Natural killer cell (primary cell): Measurements from ENCODE around the gene CHCHD10. TPM values are rescaled to one million over a fixed set of nuclear protein-coding genes. Genes with fewer than 3 reads are reported as not detected.

Source experiments
- ATAC-seq, 3 donors: fragments of 150-1000 bp in 2 of 3; fragments of 200-7000 bp in 1 of 3; cut with Tn5 transposase; 1 replicate in 1 of 3; 2 replicates in 2 of 3; pipeline ENCODE4 v1.10.0; 2021; ENCODE audit warnings: mild to moderate bottlenecking in 2 of 3, moderate library complexity in 2 of 3
- DNase-seq, 2 donors: peaks; one replicate each; pipeline versions ENCODE4 v3.0.0 to v3.0.0-alpha.2; 2013 to 2021; ENCODE audit warnings: mixed read lengths in 1 of 2
- H3K27ac ChIP-seq: one replicate; pipeline ENCODE4 v1.5.1; 2013; ENCODE audit warnings: mild to moderate bottlenecking, low read length
- H3K27me3 ChIP-seq: one replicate; pipeline ENCODE4 v1.6.1; 2013; ENCODE audit warnings: low read length; ENCODE audit not compliant: control insufficient read depth, insufficient read depth
- H3K36me3 ChIP-seq: one replicate; pipeline ENCODE4 v1.6.1; 2013; ENCODE audit warnings: low read length; ENCODE audit not compliant: control insufficient read depth, insufficient read depth
- H3K4me1 ChIP-seq: one replicate; pipeline ENCODE4 v1.6.1; 2013; ENCODE audit warnings: low read length; ENCODE audit not compliant: control insufficient read depth, insufficient read depth
- H3K4me3 ChIP-seq: one replicate; pipeline ENCODE4 v1.5.1; 2013; ENCODE audit warnings: low read length
- H3K9me3 ChIP-seq: one replicate; pipeline ENCODE4 v1.6.1; 2013; ENCODE audit warnings: low read length; ENCODE audit not compliant: control insufficient read depth, insufficient read depth
- H3K27ac Mint-ChIP-seq, 2 donors: one replicate each; pipeline ENCODE4 v1.8.0; 2022; ENCODE audit warnings: mild to moderate bottlenecking in 2 of 2, mixed read lengths in 2 of 2, moderate library complexity in 1 of 2
- H3K27me3 Mint-ChIP-seq, 2 donors: one replicate each; pipeline ENCODE4 v1.8.0; 2022; ENCODE audit warnings: low read depth in 2 of 2, mixed read lengths in 2 of 2
- H3K36me3 Mint-ChIP-seq: one replicate; pipeline ENCODE4 v1.8.0; 2022; ENCODE audit warnings: mixed read lengths
- H3K4me1 Mint-ChIP-seq, 2 donors: one replicate each; pipeline ENCODE4 v1.8.0; 2022; ENCODE audit warnings: mixed read lengths in 2 of 2
- H3K4me3 Mint-ChIP-seq: one replicate; pipeline ENCODE4 v1.8.0; 2022; ENCODE audit warnings: mild to moderate bottlenecking, moderate library complexity, mixed read lengths
- H3K9me3 Mint-ChIP-seq, 2 donors: one replicate each; pipeline ENCODE4 v1.8.0; 2022; ENCODE audit warnings: mixed read lengths in 2 of 2
- CTCF ChIP-seq: fragments of 200-600 bp; IDR thresholded peaks from one replicate; pipeline ENCODE4 v1.8.0; 2022; ENCODE audit warnings: antibody characterized with exemption
- WGBS: methylation state at CpG from one replicate; pipeline ENCODE4 v1.1.7; 2013; ENCODE audit warnings: missing lambda C conversion rate; ENCODE audit not compliant: insufficient coverage; 5-methylcytosine and 5-hydroxymethylcytosine counted together
- intact Hi-C: fragments of 100-400 bp; cut with micrococcal nuclease; formaldehyde crosslinking; loops from one replicate; pipeline ENCODE4 v1.14.2; 2022
- total RNA-seq, 4 donors: library from RNA; stranded (reverse); fragments of 120-200 nt in 1 of 4; gene quantifications; one replicate each; pipeline versions ENCODE4 v1.2.3 to v1.2.4, GENCODE V29; 2013 to 2022

Gene CHCHD10
- total RNA-seq, 3 donors from 2014 or later (not counting 1 experiment from before 2014, with no cell fraction given): 9.3 to 22.5 (median 13.8) TPM

- intact Hi-C loops: loop anchor here (2.0 kb wide), 1 partner anchor 20 kb away; no protein-coding TSS in a partner anchor
- DNase-seq (peak; percentile 77 to 91), ATAC-seq (peak; percentile 94 to 96 (median 95))
- no peaks in the 10 kb centered on the region for H3K27me3 ChIP-seq
- no peak for TF ChIP-seq CTCF
- H3K36me3 ChIP-seq: peaks cover 19% of the 10 kb centered on the region
- no peaks in the 10 kb centered on the region for H3K36me3 Mint-ChIP-seq
- peak overlapping the region; percentile 79 for H3K4me3 ChIP-seq
- peak overlapping the region; percentile 68 for H3K27ac ChIP-seq
- H3K9me3 ChIP-seq: no peaks in the 10 kb centered on the region
- no peaks in the 10 kb centered on the region for H3K9me3 Mint-ChIP-seq
- peak overlapping the region; percentile 82 for H3K4me3 Mint-ChIP-seq
- 6% methylated on average over 84 of the region's 84 CpGs for WGBS
- peak overlapping the region; percentile 75 to 88 for H3K27ac Mint-ChIP-seq
- peaks cover 25% of the 10 kb centered on the region for H3K4me1 ChIP-seq
- H3K4me1 Mint-ChIP-seq: peaks cover 16 to 26% of the 10 kb centered on the region in 2 donors
- no peaks in the 10 kb centered on the region for H3K27me3 Mint-ChIP-seq
These were observed 50.7 kb downstream of the CHCHD10 start for GRCh38 chr22:23716811-23717801.

Other genes with a start within 250 kb of the CHCHD10 start
- not detected for gene IGLL1, start 187.7 kb downstream of the CHCHD10 start, total RNA-seq
- 1 to 10 TPM; 2.3 to 3.2 (median 3.1) TPM for gene DRICH1, start 135.7 kb downstream of the CHCHD10 start, total RNA-seq
- 10 to 100 TPM; 11.6 to 14.5 (median 12.7) TPM for gene RGL4, start 77.0 kb downstream of the CHCHD10 start, total RNA-seq
- 1 to 10 TPM; 7.4 to 9.1 (median 7.7) TPM for gene ZNF70, start 16.9 kb downstream of the CHCHD10 start, total RNA-seq
- not detected for gene VPREB3, start 13.5 kb downstream of the CHCHD10 start, total RNA-seq
- not detected for gene C22orf15, start 5.0 kb downstream of the CHCHD10 start, total RNA-seq
- gene MMP11, start 4.9 kb upstream of the CHCHD10 start, total RNA-seq: 1 to 10 TPM in 1 of 3 donors, under 1 TPM in 2; 0.71 to 1.7 (median 0.91) TPM
- gene SMARCB1, start 19.0 kb upstream of the CHCHD10 start, total RNA-seq: 10 to 100 TPM; 56.3 to 76.9 (median 69.8) TPM
- 10 to 100 TPM in 1 of 3 donors, 1 to 10 TPM in 1, under 1 TPM in 1; 0.88 to 24.5 (median 1.3) TPM for gene DERL3, start 71.0 kb upstream of the CHCHD10 start, total RNA-seq
- gene SLC2A11, start 89.9 kb upstream of the CHCHD10 start, total RNA-seq: 10 to 100 TPM in 2 of 3 donors, 1 to 10 TPM in 1; 9.2 to 14.1 (median 11.8) TPM
- 100 to 1,000 TPM; 115 to 182 (median 133) TPM for gene MIF, start 126.4 kb upstream of the CHCHD10 start, total RNA-seq
- gene GSTT2B, start 193.2 kb upstream of the CHCHD10 start, total RNA-seq: not detected
- gene DDTL, start 198.9 kb upstream of the CHCHD10 start, total RNA-seq: 1 to 10 TPM in 1 of 3 donors, not detected in 2; 5.0 TPM
- 10 to 100 TPM; 60.2 to 64.3 (median 62.3) TPM for gene DDT, start 206.5 kb upstream of the CHCHD10 start, total RNA-seq
- gene GSTT2, start 212.2 kb upstream of the CHCHD10 start, total RNA-seq: not detected
- not detected for gene GSTT4, start 237.5 kb upstream of the CHCHD10 start, total RNA-seq
- gene CABIN1, start 243.3 kb upstream of the CHCHD10 start, total RNA-seq: 100 to 1,000 TPM; 130 to 182 (median 161) TPM